ENCODE measurements around the gene BPHL. TPM values are rescaled to one million over a fixed set of nuclear protein-coding genes. Genes with fewer than 3 reads are reported as not detected.
"Not testable (repeated sequence)": the region's sequence is repeated elsewhere in the genome, so short reads cannot be mapped to it uniquely, and the experiment has no call there.

BPHL gene
- total RNA-seq, 1 donor = 14.8 TPM

GRCh38 chr6:3162565-3163247 lies 44.2 kb downstream of the BPHL start:
- H3K4me3 ChIP-seq (ENCODE audit: low read depth, low read length) = peak overlapping the region; percentile 72
- peak; percentile 70 for DNase-seq (ENCODE audit: low read depth)
- TF ChIP-seq CTCF (IDR thresholded peaks at IDR 0.05; ENCODE audit: insufficient read depth, low read length) = peak; percentile 17

DNA sequence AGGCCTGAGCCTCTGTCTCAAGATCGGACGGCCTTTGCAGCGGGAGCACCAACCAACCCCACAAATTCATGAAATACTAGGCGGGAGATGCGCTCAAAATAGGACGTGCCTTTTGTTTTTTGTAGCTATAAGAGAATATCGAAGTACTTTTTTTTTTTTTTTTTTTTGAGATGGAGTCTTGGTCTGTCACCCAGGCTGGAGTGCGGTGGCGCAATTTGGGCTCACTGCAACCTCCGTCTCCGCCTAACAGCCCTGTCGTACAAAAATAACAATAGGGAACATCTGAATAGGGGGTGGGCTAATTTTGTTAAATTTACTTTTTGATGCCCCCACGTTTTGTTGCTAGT lies 44.7 kb downstream of the BPHL start:
- H3K4me3 ChIP-seq (ENCODE audit: low read depth, low read length) = peak overlapping the region; percentile 72
- TF ChIP-seq CTCF (IDR thresholded peaks at IDR 0.05; ENCODE audit: insufficient read depth, low read length) = no peak
- DNase-seq (ENCODE audit: low read depth) = peak; percentile 19

DNA sequence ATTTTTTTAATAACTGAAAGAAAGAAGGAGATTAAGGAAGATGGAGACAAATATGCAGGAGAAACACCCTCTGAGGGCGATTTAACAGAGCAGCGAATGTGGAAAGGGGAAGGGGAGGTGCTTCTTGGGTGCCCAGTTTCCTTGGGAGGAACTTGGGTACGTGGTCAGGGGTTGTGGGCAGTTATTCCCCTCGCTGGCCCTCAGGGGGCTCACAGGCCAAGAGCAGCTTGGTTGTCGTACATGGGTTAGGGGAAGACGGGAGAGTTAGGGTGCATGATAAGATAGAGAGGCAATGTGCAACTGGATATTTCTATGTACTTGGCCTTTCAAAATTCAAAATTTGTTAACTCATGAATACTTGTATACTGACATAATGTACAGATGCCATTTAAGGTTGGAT lies 45.9 kb downstream of the BPHL start:
- no peak for TF ChIP-seq CTCF (IDR thresholded peaks at IDR 0.05; ENCODE audit: insufficient read depth, low read length)

DNA sequence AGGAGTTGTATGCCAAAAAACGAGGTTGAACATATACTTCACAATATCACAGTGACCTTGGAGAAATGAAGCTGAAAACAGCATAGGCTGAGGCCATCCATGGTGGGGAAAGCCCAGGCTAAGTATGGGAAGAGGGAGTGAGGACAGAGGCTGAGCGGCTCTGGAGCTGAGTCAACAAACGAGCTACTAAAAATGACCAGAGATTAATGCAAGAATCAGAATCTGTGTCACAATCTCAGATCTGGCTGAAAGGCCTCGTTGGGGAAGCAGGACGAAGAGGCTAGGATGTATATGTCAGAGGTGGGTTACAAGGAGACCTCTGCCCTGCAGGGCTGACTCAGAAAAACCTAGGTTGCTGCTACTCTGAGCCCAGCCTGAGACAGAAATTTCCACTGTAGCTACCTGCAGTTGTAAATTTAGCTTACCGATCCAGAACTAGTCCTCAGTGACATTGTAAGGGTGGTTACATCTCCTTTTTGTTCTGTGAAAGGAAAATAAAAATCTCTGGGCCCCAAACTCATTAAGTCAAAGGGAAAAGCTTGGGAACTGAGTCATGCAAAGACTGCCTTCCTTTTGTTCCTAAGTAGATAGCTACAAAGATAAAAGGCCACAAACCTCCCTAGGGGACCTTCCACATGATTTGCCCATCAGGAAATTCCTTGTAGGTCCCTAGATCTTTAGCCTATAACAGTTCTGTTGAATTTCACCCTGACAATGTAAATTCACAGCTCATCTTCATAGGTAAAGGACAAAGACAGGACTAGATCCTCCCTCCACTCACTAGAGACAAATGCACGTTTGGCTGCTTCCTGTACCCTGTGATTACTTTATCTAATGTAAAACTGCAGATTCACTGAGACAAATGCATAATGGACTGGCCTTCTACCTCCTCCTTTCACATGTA lies 47.4 kb downstream of the BPHL start:
- TF ChIP-seq CTCF (IDR thresholded peaks at IDR 0.05; ENCODE audit: insufficient read depth, low read length) = no peak
- DNase-seq (ENCODE audit: low read depth) = peak; percentile 73
- no peak overlapping the region for H3K4me3 ChIP-seq (ENCODE audit: low read depth, low read length)

More for the DNA sequence above, 45.9 kb downstream of the BPHL start:
- no peak for DNase-seq (ENCODE audit: low read depth)
- H3K4me3 ChIP-seq (ENCODE audit: low read depth, low read length) = no peak overlapping the region

- H3K4me3 ChIP-seq (ENCODE audit: low read depth, low read length); DNase-seq (ENCODE audit: low read depth): not testable (repeated sequence)
Measured at GRCh38 chr6:3166535-3167225, 48.2 kb downstream of the BPHL start.

DNA sequence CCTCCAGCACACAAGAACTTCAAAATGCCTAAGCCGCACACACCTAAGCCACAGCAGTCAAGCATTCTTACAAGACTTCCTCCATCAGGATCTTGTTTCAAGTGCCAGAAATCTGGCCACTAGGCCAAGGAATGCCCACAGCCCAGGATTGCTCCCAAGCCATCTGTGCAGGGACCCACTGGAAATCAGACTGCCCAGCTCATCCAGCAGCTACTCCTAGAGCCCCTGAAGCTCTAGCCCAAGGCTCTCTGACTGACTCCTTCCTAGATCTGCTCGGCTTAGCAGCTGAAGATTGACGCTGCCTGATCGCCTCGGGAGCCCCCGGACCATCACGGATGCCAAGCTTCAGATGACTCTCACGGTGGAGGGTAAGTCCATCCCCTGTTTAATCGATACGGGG lies 49.5 kb downstream of the BPHL start:
- H3K4me3 ChIP-seq (ENCODE audit: low read depth, low read length); DNase-seq (ENCODE audit: low read depth): not testable (repeated sequence)

DNA sequence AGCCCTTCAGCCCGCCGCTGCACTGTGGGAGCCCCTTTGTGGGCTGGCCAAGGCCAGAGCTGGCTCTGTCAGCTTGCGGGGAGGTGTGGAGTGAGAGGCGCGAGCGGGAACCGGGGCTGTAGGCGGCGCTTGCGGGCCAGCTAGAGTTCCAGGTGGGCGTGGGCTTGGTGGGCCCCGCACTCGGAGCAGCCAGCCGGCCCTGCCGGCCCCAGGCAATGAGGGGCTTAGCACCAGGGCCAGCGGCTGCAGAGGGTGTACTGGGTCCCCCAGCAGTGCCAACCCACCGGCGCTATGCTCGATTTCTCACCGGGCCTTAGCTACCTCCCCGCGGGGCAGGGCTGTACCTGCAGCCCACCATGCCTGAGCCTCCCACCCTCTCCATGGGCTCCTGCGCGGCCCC lies 52.2 kb downstream of the BPHL start:
- DNase-seq (ENCODE audit: low read depth); H3K4me3 ChIP-seq (ENCODE audit: low read depth, low read length): not testable (repeated sequence)

DNA sequence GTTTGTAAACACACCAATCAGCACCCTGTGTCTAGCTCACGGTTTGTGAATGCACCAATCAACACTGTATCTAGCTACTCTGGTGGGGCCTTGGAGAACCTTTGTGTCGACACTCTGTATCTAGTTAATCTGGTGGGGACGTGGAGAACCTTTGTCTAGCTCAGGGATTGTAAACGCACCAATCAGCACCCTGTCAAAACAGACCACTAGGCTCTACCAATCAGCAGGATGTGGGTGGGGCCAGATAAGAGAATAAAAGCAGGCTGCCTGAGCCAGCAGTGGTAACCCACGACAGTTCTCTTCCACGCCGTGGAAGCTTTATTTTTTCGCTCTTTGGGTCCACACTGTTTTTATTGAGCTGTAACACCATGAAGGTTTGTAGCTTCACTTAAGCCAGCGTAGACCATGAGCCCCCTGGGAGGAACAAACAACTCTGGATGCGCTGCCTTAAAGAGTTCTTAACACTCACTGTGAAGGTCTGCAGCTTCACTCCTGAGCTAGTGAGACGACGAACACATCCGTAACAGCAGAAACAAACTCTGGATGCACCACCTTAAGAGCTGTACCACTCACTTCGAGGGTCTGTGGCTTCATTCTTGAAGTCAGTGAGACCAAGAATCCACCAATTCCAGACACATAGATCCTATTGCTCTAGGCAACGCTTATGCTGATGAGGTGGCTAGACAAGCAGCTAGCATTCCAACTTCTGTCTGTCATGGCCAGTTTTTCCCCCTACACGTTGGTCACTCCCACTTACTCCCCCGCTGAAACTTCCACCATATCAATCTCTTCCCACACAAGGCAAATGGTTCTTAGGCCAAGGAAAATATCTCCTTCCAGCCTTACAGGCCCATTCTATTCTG lies 53.0 kb downstream of the BPHL start:
- peak; percentile 48 for DNase-seq (ENCODE audit: low read depth)
- not testable (repeated sequence) for H3K4me3 ChIP-seq (ENCODE audit: low read depth, low read length)

DNA sequence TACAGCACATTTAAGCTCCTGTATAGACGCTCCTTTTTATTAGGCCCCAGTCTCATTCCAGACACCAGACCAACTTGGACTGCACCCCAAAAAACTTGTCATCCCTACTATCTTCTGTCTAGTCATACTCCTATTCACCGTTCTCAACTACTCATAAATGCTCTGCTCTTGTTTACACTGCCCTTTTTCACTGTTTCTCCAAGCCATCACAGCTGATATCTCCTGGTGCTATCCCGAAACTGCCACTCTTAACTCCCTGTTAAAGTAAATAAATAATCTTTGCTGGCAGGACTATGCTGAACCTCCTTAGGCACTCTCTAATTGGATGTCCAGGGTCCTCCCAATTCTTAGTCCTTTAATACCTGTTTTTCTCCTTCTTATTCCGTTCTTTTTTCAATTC lies 54.3 kb downstream of the BPHL start:
- not testable (repeated sequence) for H3K4me3 ChIP-seq (ENCODE audit: low read depth, low read length)

DNA sequence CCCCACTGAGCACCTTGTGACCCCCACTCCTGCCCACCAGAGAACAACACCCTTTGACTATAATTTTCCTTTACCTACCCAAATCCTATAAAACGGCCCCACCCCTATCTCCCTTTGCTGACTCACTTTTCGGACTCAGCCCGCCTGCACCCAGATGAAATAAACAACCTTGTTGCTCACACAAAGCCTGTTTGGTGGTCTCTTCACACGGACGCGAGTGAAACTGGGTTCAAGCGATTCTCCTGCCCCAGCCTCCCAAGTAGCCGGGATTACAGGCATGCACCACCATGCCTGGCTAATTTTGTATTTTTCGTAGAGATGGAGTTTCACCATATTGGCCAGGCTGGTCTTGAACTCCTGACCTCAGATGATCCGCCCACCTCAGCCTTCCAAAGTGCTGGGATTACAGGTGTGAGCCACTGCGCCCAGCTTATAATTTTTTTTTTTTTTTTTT lies 55.2 kb downstream of the BPHL start:
- H3K4me3 ChIP-seq (ENCODE audit: low read depth, low read length); DNase-seq (ENCODE audit: low read depth): not testable (repeated sequence)

More for the DNA sequence above, 54.3 kb downstream of the BPHL start:
- DNase-seq (ENCODE audit: low read depth) = not testable (repeated sequence)
